Neural cell (in vitro differentiated cells): Measurements from ENCODE around the gene ARNT2.

Source experiments
- CTCF ChIP-seq: fragments of 450-650 bp; IDR thresholded peaks from 2 replicates; pipeline ENCODE4 v1.5.1; 2014; ENCODE audit warnings: antibody characterized with exemption, mild to moderate bottlenecking, moderate library complexity; ENCODE audit not compliant: poor library complexity, severe bottlenecking
- EZH2 ChIP-seq: fragments of 200-600, 300-800 bp; shearing (Covaris generic), sonication (generic); IDR thresholded peaks from 2 replicates; pipeline ENCODE4 v1.6.1; 2014; ENCODE audit warnings: antibody characterized with exemption, low read length, borderline replicate concordance, mild to moderate bottlenecking; ENCODE audit not compliant: insufficient read depth, poor library complexity, severe bottlenecking
- POLR2AphosphoS5 ChIP-seq: IDR thresholded peaks from 2 replicates; pipeline ENCODE4 v1.6.1; 2012
- SMC3 ChIP-seq: fragments of 450-650 bp; conservative IDR thresholded peaks from 2 replicates; pipeline ENCODE4 v1.6.1; 2014; ENCODE audit warnings: antibody characterized with exemption, mild to moderate bottlenecking, moderate library complexity; ENCODE audit not compliant: poor library complexity

GRCh38 chr15:80449825-80450224 is 45.6 kb downstream of the ARNT2 start:
- TF ChIP-seq CTCF (no peak), EZH2 (no peak), POLR2AphosphoS5 (no peak), SMC3 (no peak)
